HG02970 (cell line): ENCODE data around the gene SUPT5H.

Experiments used
- ATAC-seq: cut with Tn5 transposase; IDR thresholded peaks from one replicate; pipeline ENCODE4 v1.9.1; 2021; ENCODE audit warnings: mild to moderate bottlenecking, moderate library complexity, moderate number of reproducible peaks; ENCODE audit not compliant: unreplicated experiment, low FRiP score

The SUPT5H gene

DNA sequence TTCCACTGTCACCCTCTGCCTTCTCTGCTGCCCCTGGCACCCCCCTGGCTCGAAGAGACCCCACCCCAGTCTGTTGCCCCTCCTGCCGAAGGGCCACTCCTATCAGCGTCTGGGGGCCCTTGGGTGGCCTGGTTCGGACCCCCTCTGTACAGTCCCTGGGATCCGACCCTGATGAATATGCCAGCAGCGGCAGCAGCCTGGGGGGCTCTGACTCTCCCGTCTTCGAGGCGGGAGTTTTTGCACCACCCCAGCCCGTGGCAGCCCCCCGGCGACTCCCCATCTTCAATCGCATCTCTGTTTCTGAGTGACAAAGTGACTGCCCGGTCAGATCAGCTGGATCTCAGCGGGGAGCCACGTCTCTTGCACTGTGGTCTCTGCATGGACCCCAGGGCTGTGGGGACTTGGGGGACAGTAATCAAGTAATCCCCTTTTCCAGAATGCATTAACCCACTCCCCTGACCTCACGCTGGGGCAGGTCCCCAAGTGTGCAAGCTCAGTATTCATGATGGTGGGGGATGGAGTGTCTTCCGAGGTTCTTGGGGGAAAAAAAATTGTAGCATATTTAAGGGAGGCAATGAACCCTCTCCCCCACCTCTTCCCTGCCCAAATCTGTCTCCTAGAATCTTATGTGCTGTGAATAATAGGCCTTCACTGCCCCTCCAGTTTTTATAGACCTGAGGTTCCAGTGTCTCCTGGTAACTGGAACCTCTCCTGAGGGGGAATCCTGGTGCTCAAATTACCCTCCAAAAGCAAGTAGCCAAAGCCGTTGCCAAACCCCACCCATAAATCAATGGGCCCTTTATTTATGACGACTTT is 36.8 kb upstream of the SUPT5H start:
- no peak for ATAC-seq

DNA sequence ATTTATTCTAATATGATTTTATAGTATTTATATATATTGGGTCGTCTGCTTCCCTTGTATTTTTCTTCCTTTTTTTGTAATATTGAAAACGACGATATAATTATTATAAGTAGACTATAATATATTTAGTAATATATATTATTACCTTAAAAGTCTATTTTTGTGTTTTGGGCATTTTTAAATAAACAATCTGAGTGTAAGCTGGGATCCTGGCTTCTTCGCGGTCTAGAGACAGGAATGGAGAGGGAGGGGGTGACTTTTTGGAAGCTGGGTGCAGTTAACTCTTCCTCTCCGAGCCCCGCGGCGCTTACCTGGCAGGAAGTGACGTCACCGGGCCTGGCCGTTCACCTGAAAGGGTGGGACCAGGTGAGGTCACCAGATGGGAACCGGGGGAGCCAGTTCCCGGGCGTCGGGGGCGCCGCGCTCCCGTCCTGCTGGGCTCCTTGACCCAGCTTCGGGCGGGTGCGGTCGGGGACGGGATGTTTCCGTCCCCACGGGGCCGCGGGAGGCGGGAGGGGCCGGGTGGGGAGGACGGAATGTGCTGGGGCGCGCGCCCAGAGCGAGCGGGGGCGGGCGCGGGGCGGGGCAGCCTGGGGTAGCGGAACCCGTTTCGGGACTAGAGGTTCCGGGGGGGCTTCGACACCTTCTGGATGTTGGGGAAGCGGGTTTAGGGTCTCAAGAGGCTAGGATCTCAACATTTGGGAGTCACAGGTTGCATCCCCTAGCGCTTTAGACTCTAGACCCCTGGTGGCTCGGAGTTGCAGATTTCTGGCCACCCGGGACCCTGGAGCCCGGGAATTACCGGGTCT is 36.0 kb upstream of the SUPT5H start:
- no peak for ATAC-seq

DNA sequence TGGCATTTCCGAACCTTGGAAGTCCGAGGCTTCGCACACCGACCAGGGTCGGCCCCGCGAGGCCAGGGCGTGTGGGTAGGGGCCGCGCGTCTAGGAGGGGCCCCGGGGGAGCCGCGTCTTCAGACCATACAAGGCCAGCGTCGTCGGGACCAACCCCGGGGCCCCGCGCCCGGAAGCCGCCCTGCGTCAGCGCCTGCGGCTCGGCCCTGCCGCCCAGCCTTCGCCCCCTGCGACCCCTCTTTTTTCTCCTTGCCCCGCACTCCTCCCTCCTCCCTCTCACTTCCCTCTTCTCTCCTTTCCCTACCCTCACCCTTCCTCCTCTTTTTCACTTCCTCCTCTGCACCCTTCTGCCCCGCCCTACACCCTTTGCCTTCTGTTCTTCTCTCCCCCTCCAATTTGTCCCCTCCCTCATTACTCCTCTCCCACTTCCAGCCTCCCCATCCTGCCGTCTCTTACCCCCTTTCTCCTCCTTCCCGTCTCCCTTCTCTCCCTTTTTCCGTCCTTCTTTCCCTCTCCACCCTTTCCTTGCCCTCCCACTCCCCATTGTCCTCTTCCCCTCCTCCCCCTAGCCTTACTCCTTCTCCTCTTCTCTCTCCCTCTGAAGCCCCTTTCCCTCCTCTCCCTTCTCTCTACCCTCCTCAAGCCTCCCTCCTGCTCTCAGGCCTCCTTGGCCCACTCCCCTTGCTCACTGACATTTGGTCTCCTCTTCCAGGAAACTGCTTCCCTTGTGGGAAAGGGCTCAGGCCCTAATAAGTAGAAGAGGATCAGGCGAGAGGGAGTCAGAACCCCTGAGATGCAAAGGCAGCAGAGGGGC is 35.2 kb upstream of the SUPT5H start:
- no peak for ATAC-seq

DNA sequence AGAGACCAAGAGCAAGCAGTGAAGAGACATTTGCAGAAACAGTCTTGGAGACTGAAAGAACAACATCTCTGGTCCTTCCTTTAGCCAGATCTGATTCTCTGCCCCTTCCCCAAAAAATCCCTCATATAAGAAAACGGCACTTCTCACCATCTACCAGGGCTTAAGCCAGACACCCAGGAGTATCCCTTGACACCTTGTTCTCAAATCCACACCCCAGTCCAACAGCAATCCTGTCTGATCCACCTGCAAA is 34.6 kb upstream of the SUPT5H start:
- ATAC-seq: no peak

DNA sequence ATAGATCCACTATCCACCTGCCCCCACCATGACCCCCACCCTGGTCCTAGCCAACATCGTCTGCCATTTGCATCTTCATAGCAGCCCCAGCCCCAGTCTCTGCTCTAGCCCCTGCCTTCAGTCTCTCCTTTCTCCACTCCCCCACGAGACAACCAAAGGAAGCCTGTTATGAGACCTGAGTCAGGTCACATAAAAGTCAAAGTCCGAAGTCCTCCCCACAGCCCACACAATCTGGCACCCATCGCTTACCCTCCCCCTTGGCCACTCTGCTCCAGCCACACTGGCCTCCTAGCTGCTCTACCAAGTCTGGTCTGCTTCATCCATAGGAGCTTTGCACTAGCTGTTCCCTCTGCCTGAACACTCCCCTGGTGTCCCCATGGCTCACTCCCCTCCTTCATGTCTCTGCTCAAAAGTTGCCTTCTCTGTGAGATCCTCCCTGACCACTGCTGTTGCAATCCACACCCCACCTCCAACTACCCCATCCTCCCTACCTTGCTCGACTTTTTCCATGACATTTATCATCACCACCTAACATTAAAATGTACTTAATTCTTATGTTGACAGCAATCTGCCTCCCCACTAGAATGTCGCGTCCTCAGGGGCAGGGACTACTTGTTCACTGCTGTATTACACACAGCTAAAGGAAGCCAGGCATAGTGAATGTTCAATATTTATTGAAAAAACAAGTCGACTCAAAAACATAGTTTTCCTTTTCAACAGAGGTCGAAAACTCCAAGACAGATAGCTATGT is 34.1 kb upstream of the SUPT5H start:
- ATAC-seq: no peak

DNA sequence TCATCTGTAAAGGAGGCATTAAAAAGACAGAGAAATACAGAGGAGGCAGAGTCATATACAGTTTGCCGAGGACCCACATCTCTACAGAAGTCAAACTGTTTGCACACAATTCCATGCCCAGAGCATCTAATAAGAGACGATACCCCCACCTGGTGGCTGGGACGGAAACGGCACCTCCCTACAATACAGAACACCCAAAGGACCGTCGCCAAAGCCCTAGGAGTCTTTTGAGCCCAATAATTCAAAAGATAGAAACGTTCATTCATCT is 33.6 kb upstream of the SUPT5H start:
- peak; percentile 14 for ATAC-seq

DNA sequence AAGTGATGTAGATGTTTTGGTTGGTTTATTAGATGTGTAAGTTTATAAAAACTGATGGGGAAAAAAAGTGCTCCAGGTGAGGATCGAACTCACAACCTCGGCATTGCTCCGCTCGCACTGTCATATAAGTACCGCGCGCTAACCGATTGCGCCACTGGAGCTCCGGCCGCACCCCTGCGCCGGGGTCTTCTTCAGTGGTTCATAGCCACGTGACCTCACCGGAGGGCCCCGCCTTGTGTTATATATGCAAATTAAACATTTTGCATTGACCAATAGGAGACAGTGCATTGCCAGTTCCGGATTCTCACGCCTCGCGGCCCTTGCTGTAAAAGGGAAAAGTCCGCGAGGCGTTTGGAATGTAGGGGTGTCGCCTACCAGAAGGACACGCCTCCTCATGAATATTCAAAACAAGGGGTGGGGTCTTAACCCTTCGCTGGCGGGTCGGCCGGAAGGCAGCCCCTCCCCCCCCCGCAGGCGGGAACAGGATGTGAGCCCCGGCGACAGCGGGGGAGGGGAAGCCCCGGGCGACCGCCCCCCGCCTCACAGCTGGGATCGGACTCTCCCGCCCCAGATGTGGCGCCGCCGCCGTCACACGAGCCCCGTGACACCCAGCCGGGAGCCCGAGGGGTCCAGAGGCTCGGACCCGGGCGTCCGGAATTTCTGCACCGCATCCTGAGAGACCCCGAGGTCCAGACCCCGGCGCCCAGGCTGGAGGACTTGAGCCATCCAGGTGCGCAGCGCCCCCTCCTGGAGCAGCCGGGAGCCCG is 33.1 kb upstream of the SUPT5H start, which contains the start of gene PLEKHG2:
Gene PLEKHG2 (plus strand): TSS at position 570 of the 767 bp plus-strand sequence. CDS start 1,418 bp downstream, outside the sequence.
- peak; percentile 46 for ATAC-seq

DNA sequence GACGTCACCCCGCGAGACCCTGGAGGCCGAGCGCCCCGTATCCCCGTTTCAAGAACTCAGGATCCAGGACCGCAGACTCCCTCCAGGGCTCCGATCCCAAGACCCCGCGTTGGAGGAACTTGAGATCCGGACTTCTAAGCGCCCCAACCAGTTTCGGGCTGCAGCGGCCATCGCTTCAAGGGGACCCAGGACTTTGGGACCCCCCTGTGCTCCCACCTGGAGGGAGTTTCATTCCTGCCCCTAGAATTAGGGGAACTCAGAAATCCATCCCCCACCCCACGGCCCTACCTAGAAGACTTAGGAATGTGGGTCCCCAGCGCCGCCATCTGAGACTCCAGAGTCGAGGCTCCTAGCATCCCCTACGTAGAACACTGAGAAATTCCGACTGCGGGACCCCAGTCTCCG is 32.5 kb upstream of the SUPT5H start:
- no peak for ATAC-seq

DNA sequence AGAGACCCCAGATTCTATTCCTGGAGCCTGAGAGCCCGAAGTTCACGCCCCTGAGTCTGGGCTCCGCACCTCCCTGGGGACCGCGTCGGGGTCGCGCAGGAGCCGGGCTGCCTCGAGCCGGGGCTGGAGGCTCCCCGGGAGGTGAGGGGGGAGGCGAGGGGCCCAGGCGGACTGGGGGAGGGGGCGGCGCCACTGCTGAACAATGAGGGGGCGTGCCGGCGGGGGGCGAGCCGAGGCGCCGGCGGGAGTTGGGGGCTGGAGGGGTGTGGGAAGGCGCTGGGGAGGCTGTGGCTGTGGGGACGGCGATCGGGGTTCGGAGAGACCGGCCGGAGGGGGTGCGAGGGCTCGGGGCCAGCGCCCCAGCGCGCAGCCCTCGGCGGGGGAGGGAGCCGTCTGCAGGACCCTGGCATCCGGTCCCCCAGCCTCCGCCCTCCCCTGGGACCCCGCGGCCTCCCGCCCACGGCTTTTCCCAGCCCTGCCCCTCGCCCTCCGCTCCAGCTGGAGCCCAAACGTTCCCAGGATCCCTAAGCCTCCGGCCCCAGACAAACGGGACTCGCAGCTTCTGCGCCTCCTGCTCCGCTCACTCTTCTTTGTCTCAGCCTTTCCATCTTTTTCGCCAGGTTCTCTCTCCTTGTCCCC is 32.0 kb upstream of the SUPT5H start:
- no peak for ATAC-seq

DNA sequence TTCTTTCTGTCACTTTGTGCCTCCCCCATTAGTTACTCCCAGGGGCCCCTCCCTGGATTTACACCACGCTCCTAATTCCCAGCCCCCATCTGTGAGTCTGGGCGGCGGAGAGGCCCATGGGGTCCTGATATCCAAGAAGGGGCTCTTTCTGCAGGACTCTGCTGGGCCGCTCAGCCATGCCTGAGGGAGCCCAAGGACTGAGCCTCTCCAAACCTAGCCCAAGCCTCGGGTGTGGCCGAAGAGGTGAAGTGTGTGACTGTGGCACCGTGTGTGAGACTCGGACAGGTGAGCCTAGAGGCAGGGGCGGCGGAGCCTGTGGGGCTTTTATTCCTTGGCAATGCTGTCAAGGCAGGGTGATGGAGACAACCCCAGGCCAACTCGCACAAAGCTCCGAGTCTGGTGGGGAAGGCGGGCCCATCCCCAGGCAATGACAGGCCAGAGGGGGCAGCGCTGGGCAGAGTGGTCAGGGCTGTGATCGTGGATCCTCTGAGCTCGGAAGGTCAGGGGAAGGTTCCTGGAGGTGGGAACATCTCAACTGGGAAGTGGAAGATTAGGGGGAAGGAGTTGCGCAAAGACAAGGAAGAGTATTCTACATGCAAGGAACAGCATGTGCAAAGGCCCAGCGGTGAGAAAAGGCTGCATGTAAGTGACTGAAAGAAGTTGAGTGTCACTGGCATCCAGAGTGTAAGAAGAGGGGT is 31.3 kb upstream of the SUPT5H start:
- ATAC-seq: no peak

DNA sequence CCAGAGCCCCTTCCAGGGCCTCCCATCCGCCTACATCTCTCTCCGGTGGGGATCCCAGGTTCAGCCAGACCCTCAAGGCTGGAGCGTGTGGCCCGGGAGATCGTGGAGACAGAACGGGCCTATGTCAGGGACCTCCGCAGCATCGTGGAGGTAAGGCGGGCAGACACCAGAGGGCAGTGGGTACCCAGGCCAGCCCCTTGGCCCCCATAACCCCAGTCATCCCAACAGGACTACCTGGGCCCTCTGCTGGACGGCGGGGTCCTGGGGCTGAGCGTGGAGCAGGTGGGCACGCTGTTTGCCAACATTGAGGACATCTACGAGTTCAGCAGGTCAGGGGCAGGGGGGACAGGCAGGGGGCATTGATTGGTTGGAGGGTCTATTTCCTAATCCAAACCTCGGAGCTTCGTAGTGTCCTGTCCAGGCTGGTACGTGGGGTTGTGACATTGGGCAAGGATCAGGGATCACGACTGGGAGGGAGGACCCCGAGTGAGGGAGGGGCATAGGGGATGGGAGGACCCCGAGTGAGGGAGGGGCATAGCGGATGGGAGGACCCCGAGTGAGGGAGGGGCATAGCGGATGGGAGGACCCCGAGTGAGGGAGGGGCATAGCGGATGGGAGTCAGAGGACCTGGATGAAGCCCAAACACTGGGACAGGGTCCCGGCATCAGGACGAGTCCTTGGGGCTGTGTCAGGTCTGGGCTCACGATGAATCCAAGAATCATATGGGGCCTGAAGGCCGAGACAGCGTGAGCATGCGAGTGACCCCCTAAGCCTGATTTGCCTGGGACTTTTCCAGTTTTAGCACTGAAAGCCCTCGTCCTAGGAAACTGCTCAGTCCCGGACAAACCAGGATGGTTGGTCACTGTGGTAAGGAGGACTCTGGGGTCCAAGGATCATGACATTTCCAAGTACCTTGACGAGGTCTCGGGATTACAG is 30.0 kb upstream of the SUPT5H start:
- no peak for ATAC-seq

DNA sequence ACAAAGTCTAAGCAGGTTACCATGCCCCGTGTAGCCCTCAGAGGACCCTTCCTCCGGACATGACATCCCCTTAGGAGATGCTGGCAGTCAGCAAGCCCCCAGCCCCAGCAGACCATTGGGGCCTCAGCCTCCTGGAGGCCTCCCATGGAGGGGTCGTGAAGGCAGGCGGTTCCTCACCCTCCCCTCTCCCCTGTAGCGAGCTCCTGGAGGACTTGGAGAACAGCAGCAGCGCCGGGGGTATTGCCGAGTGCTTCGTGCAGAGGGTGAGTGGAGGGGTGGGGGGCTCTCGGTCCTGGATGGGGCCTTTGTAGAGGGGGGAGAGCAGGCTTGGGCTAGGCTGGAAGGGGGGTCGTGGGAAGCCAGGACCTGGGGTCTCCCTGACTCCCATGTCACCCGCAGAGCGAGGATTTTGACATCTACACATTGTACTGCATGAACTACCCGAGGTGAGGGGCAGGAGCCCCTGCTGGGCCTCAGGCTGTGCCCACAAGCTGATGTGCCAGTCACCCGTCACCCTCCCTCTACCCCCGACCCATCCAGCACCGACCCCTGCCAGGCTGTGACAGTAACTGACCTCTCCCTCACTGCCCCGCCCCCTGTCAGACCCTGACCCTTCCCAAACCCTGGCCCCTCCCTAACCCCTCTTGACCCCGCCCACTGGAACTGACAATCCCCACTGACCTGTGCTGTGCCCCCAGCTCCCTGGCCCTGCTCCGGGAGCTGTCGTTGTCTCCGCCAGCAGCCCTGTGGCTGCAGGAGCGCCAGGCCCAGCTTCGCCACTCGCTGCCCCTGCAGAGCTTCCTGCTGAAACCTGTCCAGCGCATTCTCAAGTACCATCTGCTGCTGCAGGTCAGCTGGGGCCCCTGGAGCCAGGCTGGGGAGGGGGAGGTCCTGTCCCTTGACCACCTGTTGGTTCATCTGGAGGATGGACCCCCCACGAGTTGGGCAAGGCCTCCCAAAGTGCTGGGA is 28.9 kb upstream of the SUPT5H start:
- no peak for ATAC-seq

DNA sequence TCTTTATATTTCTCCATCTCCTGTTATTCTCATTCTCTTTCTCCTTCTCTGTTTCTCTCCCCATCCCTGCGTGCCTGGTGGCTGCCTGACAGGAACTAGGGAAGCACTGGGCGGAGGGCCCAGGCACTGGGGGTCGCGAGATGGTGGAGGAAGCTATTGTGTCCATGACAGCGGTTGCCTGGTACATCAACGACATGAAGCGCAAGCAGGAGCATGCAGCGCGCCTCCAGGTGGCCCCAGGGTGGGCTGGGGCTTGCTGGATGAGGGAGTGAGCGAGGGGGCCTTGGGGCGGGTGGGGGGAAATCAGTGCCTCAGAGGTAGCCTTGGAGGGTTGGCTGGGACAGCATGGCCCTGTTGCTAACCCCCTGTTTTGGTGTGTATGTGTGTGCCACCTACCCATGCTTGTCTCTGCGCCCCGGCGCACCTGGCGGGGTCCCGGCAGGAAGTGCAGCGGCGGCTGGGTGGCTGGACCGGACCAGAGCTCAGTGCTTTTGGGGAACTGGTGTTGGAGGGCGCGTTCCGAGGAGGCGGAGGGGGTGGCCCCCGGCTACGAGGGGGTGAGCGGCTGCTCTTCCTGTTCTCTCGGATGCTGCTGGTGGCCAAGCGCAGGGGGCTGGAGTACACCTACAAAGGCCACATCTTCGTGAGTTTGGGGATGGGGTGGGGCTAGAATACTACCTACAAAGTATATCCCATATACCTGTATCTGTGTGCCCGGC is 27.8 kb upstream of the SUPT5H start:
- no peak for ATAC-seq

DNA sequence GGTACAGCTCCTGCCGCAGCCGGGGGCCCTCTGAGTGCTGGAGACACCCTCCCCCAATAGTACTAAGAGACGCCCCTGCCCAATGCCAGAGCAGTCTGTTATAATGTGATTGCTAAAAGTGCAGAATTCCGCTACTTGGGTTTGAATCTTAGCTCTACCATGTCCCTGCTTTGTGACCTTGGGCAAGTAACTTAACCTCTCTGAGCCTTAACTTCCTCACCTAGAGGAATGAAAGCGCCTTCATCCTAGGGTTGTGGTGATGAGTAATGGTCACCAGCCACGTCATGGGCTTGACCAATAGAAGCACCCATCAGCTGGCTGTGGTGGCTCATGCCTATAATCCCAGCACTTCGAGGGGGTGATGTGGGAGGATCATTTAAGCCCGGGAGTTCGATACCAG is 26.4 kb upstream of the SUPT5H start:
- ATAC-seq: no peak

DNA sequence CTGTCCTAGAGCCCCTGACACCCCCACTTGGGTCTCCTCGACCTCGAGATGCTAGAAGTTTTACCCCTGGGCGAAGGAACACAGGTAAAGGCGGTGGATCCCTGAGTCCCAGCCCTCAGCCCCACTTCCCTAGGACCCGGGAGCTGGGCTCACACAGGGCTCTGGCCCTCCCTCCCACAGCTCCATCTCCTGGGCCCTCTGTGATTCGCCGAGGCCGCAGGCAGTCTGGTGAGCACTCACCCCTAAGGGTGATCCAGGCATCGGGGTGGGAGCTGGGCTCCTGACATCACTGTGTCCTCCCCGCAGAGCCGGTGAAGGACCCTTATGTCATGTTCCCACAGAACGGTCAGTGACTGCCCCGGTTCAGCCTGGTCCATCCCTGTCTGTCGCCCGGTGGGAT is 24.6 kb upstream of the SUPT5H start:
- ATAC-seq: no peak

DNA sequence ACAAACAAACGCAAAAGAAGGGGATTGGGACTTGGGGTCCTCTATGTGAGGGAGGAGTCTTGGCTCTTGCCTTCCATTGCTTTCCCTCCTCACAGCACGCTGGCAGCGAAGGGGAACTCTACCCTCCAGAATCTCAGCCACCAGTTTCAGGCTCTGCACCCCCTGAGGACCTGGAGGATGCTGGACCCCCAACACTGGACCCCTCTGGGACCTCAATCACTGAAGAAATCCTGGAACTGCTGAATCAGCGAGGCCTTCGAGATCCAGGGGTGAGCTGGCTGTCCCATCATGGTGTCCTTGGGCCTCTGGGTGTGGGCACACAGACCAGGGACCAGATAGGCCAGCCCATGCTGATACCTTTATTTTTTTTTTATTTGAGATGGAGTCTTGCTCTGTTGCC is 23.4 kb upstream of the SUPT5H start:
- ATAC-seq: no peak
